ENCODE data around the gene DNAJC16. TPM values are rescaled to one million over a fixed set of nuclear protein-coding genes. Genes with fewer than 3 reads are reported as not detected.
A peak's percentile ranks its signal among the peaks of the same experiment; 100 is the strongest.

Gene DNAJC16
- total and polyA plus RNA-seq, 2 of the 13 experiments (the other 11 are each of a cell fraction or from before 2014, with no cell fraction given), result 11.4 to 15.4 TPM

DNA sequence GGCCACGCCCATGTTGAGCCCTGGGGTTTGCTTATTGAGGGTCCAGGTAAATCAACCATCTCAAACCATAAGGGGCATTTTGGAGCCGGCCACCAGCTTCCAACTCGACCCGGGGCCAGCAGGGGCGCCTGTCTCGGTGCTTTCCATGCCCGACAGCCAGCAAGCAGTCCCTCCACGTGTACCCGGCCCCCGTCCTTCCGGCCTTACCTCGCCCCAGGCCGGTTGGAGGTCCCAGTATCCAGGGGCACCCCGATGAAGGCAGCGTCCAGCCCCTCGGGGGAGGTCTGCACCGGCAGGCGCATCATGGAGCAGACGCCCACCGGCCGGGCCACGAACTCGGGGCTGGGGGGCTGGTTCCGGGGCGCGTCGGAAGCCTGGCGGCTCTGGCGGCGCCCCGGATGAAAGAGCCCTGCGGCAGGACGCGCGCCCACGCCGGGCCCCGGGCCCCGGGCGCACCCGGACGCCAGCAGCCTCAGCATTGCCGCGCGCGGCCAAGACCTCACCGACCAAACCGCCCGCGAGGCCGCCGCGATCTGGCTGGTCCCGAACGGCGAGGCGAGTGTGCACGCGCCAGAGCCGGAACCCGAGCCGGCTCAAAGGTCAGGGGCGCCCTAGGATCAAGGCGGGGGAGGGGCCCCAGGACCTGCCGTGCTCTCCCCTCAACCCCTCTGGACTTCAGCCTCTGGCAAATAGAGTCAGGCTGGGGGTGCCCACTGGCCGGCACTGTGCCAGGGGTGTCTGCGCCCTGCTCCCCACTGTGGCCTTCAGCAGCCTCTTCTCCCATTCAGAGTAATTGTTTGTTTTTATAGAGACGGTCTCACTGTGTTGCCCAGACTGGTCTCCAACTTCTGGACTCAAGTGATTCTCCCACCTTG is 58.1 kb downstream of the DNAJC16 start, which contains the start of gene AGMAT (continued):
- TF ChIP-seq REL (CRISPR knock-in tag; conservative IDR thresholded peaks at IDR 0.05) (no peak), ATF2 (CRISPR knock-in tag; IDR thresholded peaks at IDR 0.05) (peak; percentile 81; the same call in 1 of the 2 replicates), ZNF569 (CRISPR knock-in tag; IDR thresholded peaks at IDR 0.05; ENCODE audit: borderline replicate concordance) (no peak), SRSF4 (IDR thresholded peaks at IDR 0.05; ENCODE audit: low read depth, low read length, poor library complexity, severe bottlenecking) (no peak), ZNF879 (CRISPR knock-in tag; IDR thresholded peaks at IDR 0.05) (peak; percentile 70; the same call in 1 of the 2 replicates), ZUFSP (CRISPR knock-in tag; IDR thresholded peaks at IDR 0.05; ENCODE audit: borderline replicate concordance) (no peak), PBX2 (CRISPR knock-in tag; IDR thresholded peaks at IDR 0.05) (no peak), SETDB1 (CRISPR knock-in tag; IDR thresholded peaks at IDR 0.05; ENCODE audit: borderline replicate concordance) (no peak), CEBPZ (IDR thresholded peaks at IDR 0.05; ENCODE audit: low read length) (no peak), DR1 (CRISPR knock-in tag; IDR thresholded peaks at IDR 0.05) (peak; percentile 55; the same call in 1 of the 2 replicates), ZNF766 (CRISPR knock-in tag; IDR thresholded peaks at IDR 0.05; ENCODE audit: borderline replicate concordance) (no peak), RXRA (CRISPR knock-in tag; IDR thresholded peaks at IDR 0.05) (peak; percentile 97), CENPT (CRISPR knock-in tag; IDR thresholded peaks at IDR 0.05; ENCODE audit: low read depth) (peak; percentile 96), PHF20 (CRISPR knock-in tag; IDR thresholded peaks at IDR 0.05) (0 out of 2 replicates have a peak, but pooled peaks have one; percentile 11), HNRNPH1 (optimal IDR thresholded peaks at IDR 0.05; ENCODE audit: low read depth, low read length) (no peak), NFE2L1 (CRISPR knock-in tag; IDR thresholded peaks at IDR 0.05; ENCODE audit: borderline replicate concordance) (no peak), MTERF4 (CRISPR knock-in tag; IDR thresholded peaks at IDR 0.05) (peak; percentile 81; the same call in 1 of the 2 replicates), SYNCRIP (IDR thresholded peaks at IDR 0.05; ENCODE audit: insufficient read depth, low read depth, low read length) (no peak)

Measured in HepG2 (cell line).